Brain microvascular endothelial cell (primary cell): ENCODE data around the gene TCEANC.
"Not testable (repeated sequence)": the region's sequence is repeated elsewhere in the genome, so short reads cannot be mapped to it uniquely, and the experiment has no call there.

ENCODE experiments used
- DNase-seq: peaks from one replicate; pipeline ENCODE4 v3.0.0-alpha.2; 2020
- H3K27ac ChIP-seq: fragments of 250-450 bp; sonication (Bioruptor Pico); 2 replicates; pipeline ENCODE4 v1.5.1; 2020; ENCODE audit warnings: mild to moderate bottlenecking, moderate library complexity
- H3K27me3 ChIP-seq: fragments of 250-450 bp; sonication (Bioruptor Pico); replicated peaks from 2 replicates; pipeline ENCODE4 v1.5.1; 2020; ENCODE audit warnings: mild to moderate bottlenecking
- H3K36me3 ChIP-seq: fragments of 250-450 bp; sonication (Bioruptor Pico); replicated peaks from 2 replicates; pipeline ENCODE4 v1.5.1; 2020; ENCODE audit warnings: mild to moderate bottlenecking
- H3K4me3 ChIP-seq: 2 replicates; pipeline ENCODE4 v1.5.1; 2011; ENCODE audit warnings: low read depth, mild to moderate bottlenecking, control low read depth, low read length, moderate library complexity
- CTCF ChIP-seq: IDR thresholded peaks from 2 replicates; pipeline ENCODE4 v1.5.1; 2011; ENCODE audit warnings: low read depth, mild to moderate bottlenecking, moderate library complexity, low read length, control low read depth, inconsistent platforms; ENCODE audit errors: missing control alignments
- in situ Hi-C: cut with HindIII; loops from 2 replicates; pipeline ENCODE4 v1.10.0; 2017; ENCODE audit warnings: low sequenced_read_pairs, low pct_ligation_motif_present

The TCEANC gene

GRCh38 chrX:13645464-13646153 is 7.3 kb upstream of the TCEANC start:
- H3K27me3 ChIP-seq: no peaks in the 10 kb centered on the region
- H3K27ac ChIP-seq: no peak overlapping the region
- in situ Hi-C loops: no loop called here
- no peak for TF ChIP-seq CTCF
- no peaks in the 10 kb centered on the region for H3K36me3 ChIP-seq
- H3K4me3 ChIP-seq: no peak overlapping the region
- DNase-seq: no peak

GRCh38 chrX:13646154-13646549 is 6.8 kb upstream of the TCEANC start:
- TF ChIP-seq CTCF: peak; percentile 86
- in situ Hi-C loops: no loop called here
- Histone ChIP-seq H3K27ac (no peak overlapping the region), H3K4me3 (no peak overlapping the region), H3K27me3 (no peaks in the 10 kb centered on the region), H3K36me3 (no peaks in the 10 kb centered on the region)
- peak; percentile 72 for DNase-seq

GRCh38 chrX:13647709-13648212 is 5.2 kb upstream of the TCEANC start:
- Histone ChIP-seq H3K4me3 (no peak overlapping the region), H3K36me3 (no peaks in the 10 kb centered on the region), H3K27ac (peak overlapping the region; percentile 46), H3K27me3 (no peaks in the 10 kb centered on the region)
- no peak for TF ChIP-seq CTCF
- in situ Hi-C loops: no loop called here
- peak; percentile 83 for DNase-seq

- H3K36me3 ChIP-seq, H3K27me3 ChIP-seq, H3K4me3 ChIP-seq, H3K27ac ChIP-seq, in situ Hi-C loops, DNase-seq: not testable (repeated sequence)
These were observed 4.6 kb upstream of the TCEANC start for GRCh38 chrX:13648336-13648735.

- TF ChIP-seq CTCF: no peak
- H3K36me3 ChIP-seq: no peaks in the 10 kb centered on the region
- no peak overlapping the region for H3K27ac ChIP-seq
- H3K27me3 ChIP-seq: no peaks in the 10 kb centered on the region
- no peak overlapping the region for H3K4me3 ChIP-seq
- DNase-seq: peak; percentile 22
- in situ Hi-C loops: no loop called here
These were observed 3.1 kb upstream of the TCEANC start for GRCh38 chrX:13649838-13650237.

- no peak for DNase-seq
- Histone ChIP-seq H3K36me3 (no peaks in the 10 kb centered on the region), H3K27ac (no peak overlapping the region), H3K4me3 (no peak overlapping the region), H3K27me3 (no peaks in the 10 kb centered on the region)
- in situ Hi-C loops: no loop called here
- no peak for TF ChIP-seq CTCF
These were observed 2.6 kb upstream of the TCEANC start for GRCh38 chrX:13650318-13650717.
